GM23248 (cell line): ENCODE measurements around the gene ATP6AP1.

ENCODE experiments used
- EZH2 ChIP-seq: fragments of 200-600 bp; sonication (generic); IDR thresholded peaks from 2 replicates; pipeline ENCODE4 v1.6.1; 2018; ENCODE audit warnings: antibody characterized with exemption, mild to moderate bottlenecking; ENCODE audit not compliant: insufficient read depth, poor library complexity, severe bottlenecking
- EZH2phosphoT487 ChIP-seq: fragments of 200-600 bp; sonication (generic); IDR thresholded peaks from 2 replicates; pipeline ENCODE4 v1.6.1; 2018; ENCODE audit warnings: antibody characterized with exemption, moderate library complexity, mild to moderate bottlenecking, low read depth; ENCODE audit not compliant: insufficient read depth

GRCh38 chrX:154483325-154483724, 54.8 kb downstream of the ATP6AP1 start:
- no peak for TF ChIP-seq EZH2phosphoT487
- TF ChIP-seq EZH2: no peak
